Osteocyte (in vitro differentiated cells): ENCODE data around the gene BMAL2. TPM values are rescaled to one million over a fixed set of nuclear protein-coding genes. Genes with fewer than 3 reads are reported as not detected.

Experiments used
- DNase-seq: peaks from one replicate; pipeline ENCODE4 v3.0.0; 2021; ENCODE audit warnings: mixed read lengths; ENCODE audit not compliant: unreplicated experiment; ENCODE audit errors: extremely low spot score
- H3K27ac Mint-ChIP-seq: one replicate; pipeline ENCODE4 v1.8.0; 2021; ENCODE audit warnings: mild to moderate bottlenecking, mixed read lengths; ENCODE audit not compliant: unreplicated experiment
- H3K27me3 Mint-ChIP-seq: one replicate; pipeline ENCODE4 v1.8.0; 2021; ENCODE audit warnings: mixed read lengths; ENCODE audit not compliant: unreplicated experiment
- H3K36me3 Mint-ChIP-seq: one replicate; pipeline ENCODE4 v1.8.0; 2021; ENCODE audit warnings: mixed read lengths; ENCODE audit not compliant: unreplicated experiment
- H3K4me1 Mint-ChIP-seq: one replicate; pipeline ENCODE4 v1.8.0; 2021; ENCODE audit warnings: mixed read lengths; ENCODE audit not compliant: unreplicated experiment
- H3K4me3 Mint-ChIP-seq: one replicate; pipeline ENCODE4 v1.8.0; 2021; ENCODE audit warnings: mild to moderate bottlenecking, moderate library complexity, mixed read lengths; ENCODE audit not compliant: unreplicated experiment
- H3K9me3 Mint-ChIP-seq: one replicate; pipeline ENCODE4 v1.8.0; 2021; ENCODE audit warnings: mixed read lengths; ENCODE audit not compliant: unreplicated experiment
- total RNA-seq: library from RNA; stranded (reverse); gene quantifications from 2 replicates; pipeline ENCODE4 v1.2.1, GENCODE V29; 2021
- TF ChIP-seq, protein P1 (sequence below): fragments of 200-600 bp; sonication (generic); IDR thresholded peaks from 2 replicates; pipeline ENCODE4 v1.5.0; 2021; ENCODE audit warnings: antibody characterized with exemption, mild to moderate bottlenecking, moderate library complexity

The BMAL2 gene
- total RNA-seq, 1 donor from 2014 or later: 6.4 TPM

DNA sequence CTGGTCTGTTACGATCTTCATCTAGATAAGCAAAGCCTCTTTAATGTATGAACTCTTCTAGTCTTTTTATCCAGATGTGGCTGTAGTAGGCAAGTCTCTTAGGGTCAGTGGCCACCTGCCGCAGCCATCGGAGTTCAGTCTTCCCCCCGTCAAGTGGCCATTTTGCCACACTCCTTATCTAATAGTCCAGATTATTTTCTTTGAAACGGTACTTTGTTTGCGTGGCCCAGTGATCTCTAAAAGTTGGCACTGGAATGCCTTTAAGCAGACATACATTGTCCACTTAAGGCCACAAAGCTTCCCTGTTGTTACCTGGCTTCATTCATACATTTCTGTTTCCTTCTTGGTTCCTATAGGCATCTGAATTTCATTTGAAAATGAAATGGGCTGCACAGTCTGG lies 36.0 kb upstream of the BMAL2 start:
- DNase-seq: no peak
- Mint-ChIP-seq H3K36me3 (peaks cover 39% of the 10 kb centered on the region), H3K27me3 (no peaks in the 10 kb centered on the region)

DNA sequence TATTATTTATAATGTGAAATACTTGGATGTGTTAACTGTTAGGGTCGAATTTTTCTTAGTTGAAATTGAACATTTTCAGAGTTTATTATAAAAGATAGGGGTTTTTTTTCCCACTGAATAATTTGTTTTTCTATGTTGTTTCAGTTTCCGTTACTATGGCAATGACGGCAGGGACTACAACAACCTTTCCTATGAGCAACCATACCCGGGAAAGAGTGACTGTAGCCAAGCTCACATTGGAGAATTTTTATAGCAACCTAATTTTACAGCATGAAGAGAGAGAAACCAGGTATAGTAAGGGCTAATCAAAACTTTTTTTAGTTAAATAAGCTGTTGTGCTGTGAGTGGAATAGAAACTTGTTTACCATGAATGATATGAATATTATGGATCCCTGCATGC lies 35.1 kb upstream of the BMAL2 start:
- Mint-ChIP-seq H3K4me1 (peaks cover 61% of the 10 kb centered on the region), H3K27ac (peak overlapping the region; percentile 47), H3K27me3 (no peaks in the 10 kb centered on the region), H3K36me3 (peaks cover 43% of the 10 kb centered on the region), H3K9me3 (peaks cover 10% of the 10 kb centered on the region), H3K4me3 (no peak overlapping the region)
- DNase-seq: no peak
- TF ChIP-seq, protein P1, sequence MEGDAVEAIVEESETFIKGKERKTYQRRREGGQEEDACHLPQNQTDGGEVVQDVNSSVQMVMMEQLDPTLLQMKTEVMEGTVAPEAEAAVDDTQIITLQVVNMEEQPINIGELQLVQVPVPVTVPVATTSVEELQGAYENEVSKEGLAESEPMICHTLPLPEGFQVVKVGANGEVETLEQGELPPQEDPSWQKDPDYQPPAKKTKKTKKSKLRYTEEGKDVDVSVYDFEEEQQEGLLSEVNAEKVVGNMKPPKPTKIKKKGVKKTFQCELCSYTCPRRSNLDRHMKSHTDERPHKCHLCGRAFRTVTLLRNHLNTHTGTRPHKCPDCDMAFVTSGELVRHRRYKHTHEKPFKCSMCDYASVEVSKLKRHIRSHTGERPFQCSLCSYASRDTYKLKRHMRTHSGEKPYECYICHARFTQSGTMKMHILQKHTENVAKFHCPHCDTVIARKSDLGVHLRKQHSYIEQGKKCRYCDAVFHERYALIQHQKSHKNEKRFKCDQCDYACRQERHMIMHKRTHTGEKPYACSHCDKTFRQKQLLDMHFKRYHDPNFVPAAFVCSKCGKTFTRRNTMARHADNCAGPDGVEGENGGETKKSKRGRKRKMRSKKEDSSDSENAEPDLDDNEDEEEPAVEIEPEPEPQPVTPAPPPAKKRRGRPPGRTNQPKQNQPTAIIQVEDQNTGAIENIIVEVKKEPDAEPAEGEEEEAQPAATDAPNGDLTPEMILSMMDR: no peak

More for the DNA sequence above, 36.0 kb upstream of the BMAL2 start:
- peaks cover 10% of the 10 kb centered on the region for H3K9me3 Mint-ChIP-seq
- H3K4me1 Mint-ChIP-seq: peaks cover 65% of the 10 kb centered on the region
- TF ChIP-seq, protein P1: no peak
- H3K4me3 Mint-ChIP-seq: no peak overlapping the region
- H3K27ac Mint-ChIP-seq: no peak overlapping the region

DNA sequence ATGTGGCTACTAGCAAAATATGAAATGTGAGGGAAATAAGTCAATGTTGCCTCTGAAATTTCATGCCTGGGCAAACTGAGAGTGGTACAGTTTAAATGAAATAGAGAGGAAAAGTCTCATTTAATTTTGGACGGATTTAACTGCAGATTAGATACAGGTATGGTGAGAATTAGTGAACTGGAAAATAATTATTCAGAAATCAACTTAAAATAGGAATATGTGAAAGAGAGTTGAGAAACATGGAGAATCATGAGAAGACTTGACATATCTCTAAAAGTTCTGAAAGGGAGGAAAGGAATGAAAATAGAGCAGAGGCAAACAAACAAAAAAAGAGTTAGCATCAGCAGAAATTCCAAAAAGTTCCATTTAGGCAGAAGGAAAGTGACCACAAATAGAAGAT lies 33.5 kb upstream of the BMAL2 start:
- H3K36me3 Mint-ChIP-seq: peaks cover 49% of the 10 kb centered on the region
- H3K9me3 Mint-ChIP-seq: peaks cover 10% of the 10 kb centered on the region
- H3K4me3 Mint-ChIP-seq: no peak overlapping the region
- peaks cover 55% of the 10 kb centered on the region for H3K4me1 Mint-ChIP-seq
- TF ChIP-seq, protein P1: no peak
- H3K27me3 Mint-ChIP-seq: no peaks in the 10 kb centered on the region
- DNase-seq: no peak
- peak overlapping the region; percentile 62 for H3K27ac Mint-ChIP-seq

DNA sequence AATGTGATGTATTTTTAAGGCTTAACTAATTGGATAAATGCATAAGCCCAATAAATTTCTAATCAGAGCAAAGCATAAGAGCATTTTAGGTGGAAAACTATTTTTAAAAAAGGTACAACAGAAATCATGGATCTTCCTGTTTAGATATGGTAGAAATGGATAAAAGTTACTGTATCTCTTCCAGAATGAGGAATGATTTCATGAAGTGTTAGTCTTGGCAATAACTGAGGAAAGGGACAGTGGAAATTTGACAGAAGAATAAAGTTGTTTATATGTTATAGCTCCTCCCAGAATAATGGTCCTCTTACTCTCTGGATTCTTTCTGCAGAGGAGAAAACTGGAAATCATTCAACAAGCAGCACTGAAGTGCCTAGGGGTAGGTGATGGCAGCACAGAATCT lies 32.4 kb upstream of the BMAL2 start:
- Mint-ChIP-seq H3K27me3 (no peaks in the 10 kb centered on the region), H3K4me1 (peaks cover 49% of the 10 kb centered on the region), H3K27ac (peak overlapping the region; percentile 3), H3K4me3 (no peak overlapping the region), H3K9me3 (peaks cover 10% of the 10 kb centered on the region), H3K36me3 (peaks cover 49% of the 10 kb centered on the region)
- no peak for DNase-seq
- TF ChIP-seq, protein P1: no peak

DNA sequence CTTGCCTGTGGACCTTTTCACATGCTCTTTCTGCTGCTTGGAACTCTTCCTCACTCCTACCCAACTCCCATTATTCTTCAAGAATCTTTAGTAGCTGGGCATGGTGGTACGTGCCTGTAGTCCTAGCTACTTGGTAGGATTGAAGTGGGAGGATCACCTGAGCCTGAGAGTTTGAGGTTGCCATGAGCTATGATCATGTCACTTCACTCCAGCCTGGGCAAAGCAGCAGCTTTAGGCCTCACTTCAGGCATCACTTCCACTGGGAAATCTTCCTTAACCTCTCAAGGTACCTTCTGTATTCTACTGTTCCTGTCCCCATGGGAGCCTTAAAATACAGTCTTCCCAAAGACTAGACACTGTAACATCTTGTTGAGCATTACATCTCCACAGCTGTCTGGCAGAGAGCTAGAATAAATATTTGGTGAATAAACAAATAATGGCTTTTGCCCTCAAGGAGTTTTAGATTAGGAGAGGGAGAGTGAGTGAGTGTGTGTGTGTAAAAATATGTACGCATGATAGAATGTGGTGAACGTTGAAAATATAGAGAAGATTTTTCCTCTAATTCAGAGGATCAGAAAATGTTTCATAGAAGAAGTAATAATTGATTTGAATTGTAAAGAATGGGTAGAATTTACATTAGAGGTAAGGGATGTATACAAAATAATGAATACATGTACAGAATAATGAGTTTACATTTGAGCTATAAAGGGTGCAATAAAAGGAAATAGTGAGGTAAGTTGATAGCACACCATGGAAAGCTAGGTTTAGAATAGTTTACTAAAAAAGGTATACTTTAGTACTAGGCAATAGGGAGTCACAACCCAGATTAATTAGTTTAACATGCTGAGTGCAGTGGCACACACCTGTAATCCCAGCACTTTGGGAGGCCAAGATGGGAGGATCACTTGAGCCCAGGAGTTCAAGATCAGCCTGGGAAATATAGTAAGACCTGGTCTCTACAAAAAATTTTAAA lies 29.2 kb upstream of the BMAL2 start:
- Mint-ChIP-seq H3K27ac (peak overlapping the region; percentile 84), H3K4me3 (no peak overlapping the region), H3K9me3 (peaks cover 8% of the 10 kb centered on the region), H3K4me1 (peaks cover 47% of the 10 kb centered on the region), H3K36me3 (peaks cover 45% of the 10 kb centered on the region), H3K27me3 (no peaks in the 10 kb centered on the region)
- TF ChIP-seq, protein P1: no peak
- no peak for DNase-seq
